ENCODE results near the gene DHRS12.

Gene DHRS12

GRCh38 chr13:51786425-51787265 is 17.3 kb downstream of the DHRS12 start:
- ATAC-seq (ENCODE audit: low read depth) = no peak
- no peak overlapping the region for H3K27ac Mint-ChIP-seq

GRCh38 chr13:51785712-51786424 is 18.1 kb downstream of the DHRS12 start:
- Mint-ChIP-seq H3K36me3 (peaks cover 12% of the 10 kb centered on the region), H3K9me3 (no peaks in the 10 kb centered on the region), H3K4me1 (peaks cover 15% of the 10 kb centered on the region), H3K27ac (no peak overlapping the region), H3K4me3 (no peak overlapping the region), H3K27me3 (no peaks in the 10 kb centered on the region)
- ATAC-seq (ENCODE audit: low read depth) = no peak
- no peak for DNase-seq (ENCODE audit: low spot score in 2 of 2)

More at GRCh38 chr13:51786425-51787265, 17.3 kb downstream of the DHRS12 start:
- Mint-ChIP-seq H3K9me3 (no peaks in the 10 kb centered on the region), H3K36me3 (peaks cover 13% of the 10 kb centered on the region), H3K4me1 (peaks cover 9% of the 10 kb centered on the region), H3K27me3 (no peaks in the 10 kb centered on the region), H3K4me3 (no peak overlapping the region)
- no peak for DNase-seq (ENCODE audit: low spot score in 2 of 2)

GRCh38 chr13:51784097-51784496 is 19.9 kb downstream of the DHRS12 start:
- H3K27ac Mint-ChIP-seq = no peak overlapping the region
- ATAC-seq (ENCODE audit: low read depth) = no peak
- H3K36me3 Mint-ChIP-seq = peaks cover 11% of the 10 kb centered on the region
- no peaks in the 10 kb centered on the region for H3K27me3 Mint-ChIP-seq
- DNase-seq (ENCODE audit: low spot score in 2 of 2) = no peak
- peaks cover 15% of the 10 kb centered on the region for H3K4me1 Mint-ChIP-seq
- no peak overlapping the region for H3K4me3 Mint-ChIP-seq
- no peaks in the 10 kb centered on the region for H3K9me3 Mint-ChIP-seq

- DNase-seq (ENCODE audit: low spot score in 2 of 2) = no peak
- ATAC-seq (ENCODE audit: low read depth) = no peak
- peaks cover 9% of the 10 kb centered on the region for H3K36me3 Mint-ChIP-seq
- H3K9me3 Mint-ChIP-seq = no peaks in the 10 kb centered on the region
- H3K27ac Mint-ChIP-seq = no peak overlapping the region
- no peak overlapping the region for H3K4me3 Mint-ChIP-seq
- no peaks in the 10 kb centered on the region for H3K27me3 Mint-ChIP-seq
- H3K4me1 Mint-ChIP-seq = peaks cover 15% of the 10 kb centered on the region
Observed at GRCh38 chr13:51783428-51784094, 20.4 kb downstream of the DHRS12 start.

GRCh38 chr13:51782026-51782710 is 21.8 kb downstream of the DHRS12 start:
- H3K27ac Mint-ChIP-seq = peak overlapping the region; percentile 21
- H3K4me1 Mint-ChIP-seq = peaks cover 15% of the 10 kb centered on the region
- ATAC-seq (ENCODE audit: low read depth) = no peak

GRCh38 chr13:51781246-51782022 is 22.5 kb downstream of the DHRS12 start:
- Mint-ChIP-seq H3K27me3 (no peaks in the 10 kb centered on the region), H3K4me3 (peak overlapping the region; percentile 15), H3K36me3 (peaks cover 9% of the 10 kb centered on the region), H3K9me3 (no peaks in the 10 kb centered on the region), H3K27ac (peak overlapping the region; percentile 21), H3K4me1 (peaks cover 15% of the 10 kb centered on the region)
- ATAC-seq (ENCODE audit: low read depth) = peak; percentile 81
- no peak for DNase-seq (ENCODE audit: low spot score in 2 of 2)

More at GRCh38 chr13:51782026-51782710, 21.8 kb downstream of the DHRS12 start:
- H3K4me3 Mint-ChIP-seq = no peak overlapping the region
- peaks cover 9% of the 10 kb centered on the region for H3K36me3 Mint-ChIP-seq
- H3K9me3 Mint-ChIP-seq = no peaks in the 10 kb centered on the region
- H3K27me3 Mint-ChIP-seq = no peaks in the 10 kb centered on the region
- no peak for DNase-seq (ENCODE audit: low spot score in 2 of 2)

GRCh38 chr13:51780099-51780498 is 23.9 kb downstream of the DHRS12 start:
- DNase-seq (ENCODE audit: low spot score in 2 of 2) (no peak), ATAC-seq (ENCODE audit: low read depth) (no peak)
- H3K27ac Mint-ChIP-seq = no peak overlapping the region
- H3K4me1 Mint-ChIP-seq = peaks cover 15% of the 10 kb centered on the region
- H3K9me3 Mint-ChIP-seq = no peaks in the 10 kb centered on the region
- H3K27me3 Mint-ChIP-seq = no peaks in the 10 kb centered on the region
- no peak overlapping the region for H3K4me3 Mint-ChIP-seq
- H3K36me3 Mint-ChIP-seq = peaks cover 9% of the 10 kb centered on the region

GRCh38 chr13:51778392-51778791 is 25.6 kb downstream of the DHRS12 start:
- H3K9me3 Mint-ChIP-seq = no peaks in the 10 kb centered on the region
- no peak overlapping the region for H3K4me3 Mint-ChIP-seq
- ATAC-seq (ENCODE audit: low read depth) = no peak
- peaks cover 9% of the 10 kb centered on the region for H3K36me3 Mint-ChIP-seq
- no peak for DNase-seq (ENCODE audit: low spot score in 2 of 2)
- peaks cover 15% of the 10 kb centered on the region for H3K4me1 Mint-ChIP-seq
- H3K27me3 Mint-ChIP-seq = no peaks in the 10 kb centered on the region
- no peak overlapping the region for H3K27ac Mint-ChIP-seq

- H3K27ac Mint-ChIP-seq = no peak overlapping the region
- H3K27me3 Mint-ChIP-seq = no peaks in the 10 kb centered on the region
- H3K4me1 Mint-ChIP-seq = peaks cover 15% of the 10 kb centered on the region
- DNase-seq (ENCODE audit: low spot score in 2 of 2) (no peak), ATAC-seq (ENCODE audit: low read depth) (no peak)
- peaks cover 9% of the 10 kb centered on the region for H3K36me3 Mint-ChIP-seq
- H3K9me3 Mint-ChIP-seq = no peaks in the 10 kb centered on the region
- H3K4me3 Mint-ChIP-seq = no peak overlapping the region
Observed at GRCh38 chr13:51777921-51778320, 26.0 kb downstream of the DHRS12 start.

GRCh38 chr13:51776179-51776578 is 27.8 kb downstream of the DHRS12 start:
- peaks cover 5% of the 10 kb centered on the region for H3K4me1 Mint-ChIP-seq
- peaks cover 5% of the 10 kb centered on the region for H3K36me3 Mint-ChIP-seq
- H3K4me3 Mint-ChIP-seq = no peak overlapping the region
- no peaks in the 10 kb centered on the region for H3K27me3 Mint-ChIP-seq
- ATAC-seq (ENCODE audit: low read depth) = no peak
- H3K9me3 Mint-ChIP-seq = no peaks in the 10 kb centered on the region
- DNase-seq (ENCODE audit: low spot score in 2 of 2) = no peak
- no peak overlapping the region for H3K27ac Mint-ChIP-seq

GRCh38 chr13:51773515-51773914 is 30.4 kb downstream of the DHRS12 start:
- no peak for DNase-seq (ENCODE audit: low spot score in 2 of 2)
- no peak overlapping the region for H3K27ac Mint-ChIP-seq
- H3K27me3 Mint-ChIP-seq = no peaks in the 10 kb centered on the region
- no peaks in the 10 kb centered on the region for H3K9me3 Mint-ChIP-seq
- peaks cover 11% of the 10 kb centered on the region for H3K4me1 Mint-ChIP-seq
- H3K4me3 Mint-ChIP-seq = no peak overlapping the region
- ATAC-seq (ENCODE audit: low read depth) = no peak
- H3K36me3 Mint-ChIP-seq = peaks cover 3% of the 10 kb centered on the region

GRCh38 chr13:51772781-51773180 is 31.2 kb downstream of the DHRS12 start:
- DNase-seq (ENCODE audit: low spot score in 2 of 2) (no peak), ATAC-seq (ENCODE audit: low read depth) (no peak)
- Mint-ChIP-seq H3K36me3 (peaks cover 3% of the 10 kb centered on the region), H3K9me3 (no peaks in the 10 kb centered on the region), H3K27me3 (no peaks in the 10 kb centered on the region), H3K27ac (no peak overlapping the region), H3K4me3 (no peak overlapping the region), H3K4me1 (peaks cover 11% of the 10 kb centered on the region)

- no peaks in the 10 kb centered on the region for H3K27me3 Mint-ChIP-seq
- H3K4me3 Mint-ChIP-seq = no peak overlapping the region
- peak overlapping the region; percentile 3 for H3K27ac Mint-ChIP-seq
- H3K36me3 Mint-ChIP-seq = peaks cover 3% of the 10 kb centered on the region
- no peak for DNase-seq (ENCODE audit: low spot score in 2 of 2)
- ATAC-seq (ENCODE audit: low read depth) = no peak
- H3K9me3 Mint-ChIP-seq = no peaks in the 10 kb centered on the region
- H3K4me1 Mint-ChIP-seq = peaks cover 11% of the 10 kb centered on the region
Observed at GRCh38 chr13:51772105-51772455, 31.9 kb downstream of the DHRS12 start.
